ENCODE results near the gene MLLT1.

The MLLT1 gene

DNA sequence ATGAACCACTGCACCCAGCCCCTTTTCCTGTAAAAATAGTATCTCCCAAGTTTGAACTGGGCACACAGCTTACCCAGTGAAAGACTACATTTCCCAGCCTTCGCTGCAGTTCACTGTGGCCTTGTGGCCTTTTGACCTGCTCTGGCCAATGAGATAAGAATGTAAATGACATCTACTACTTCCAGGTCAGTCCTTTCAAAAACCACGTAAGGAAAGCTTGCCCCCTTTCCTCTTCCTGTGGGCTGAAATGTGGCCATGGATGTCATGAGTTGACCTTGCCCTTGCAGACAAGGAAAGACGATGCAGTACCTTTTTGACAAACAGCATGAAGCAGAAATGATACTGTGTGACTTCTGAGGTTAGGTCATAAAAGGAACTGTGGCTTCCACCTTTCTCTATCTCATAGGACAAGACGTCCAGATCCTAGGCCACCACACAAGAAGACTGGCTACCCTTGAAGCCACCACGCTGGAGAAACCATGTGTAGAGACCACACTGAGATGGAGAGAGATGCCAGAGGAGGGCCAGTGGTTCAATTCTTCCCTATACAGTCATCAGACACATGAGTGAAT, 33.7 kb upstream of the MLLT1 start:
- TF ChIP-seq, protein P1, sequence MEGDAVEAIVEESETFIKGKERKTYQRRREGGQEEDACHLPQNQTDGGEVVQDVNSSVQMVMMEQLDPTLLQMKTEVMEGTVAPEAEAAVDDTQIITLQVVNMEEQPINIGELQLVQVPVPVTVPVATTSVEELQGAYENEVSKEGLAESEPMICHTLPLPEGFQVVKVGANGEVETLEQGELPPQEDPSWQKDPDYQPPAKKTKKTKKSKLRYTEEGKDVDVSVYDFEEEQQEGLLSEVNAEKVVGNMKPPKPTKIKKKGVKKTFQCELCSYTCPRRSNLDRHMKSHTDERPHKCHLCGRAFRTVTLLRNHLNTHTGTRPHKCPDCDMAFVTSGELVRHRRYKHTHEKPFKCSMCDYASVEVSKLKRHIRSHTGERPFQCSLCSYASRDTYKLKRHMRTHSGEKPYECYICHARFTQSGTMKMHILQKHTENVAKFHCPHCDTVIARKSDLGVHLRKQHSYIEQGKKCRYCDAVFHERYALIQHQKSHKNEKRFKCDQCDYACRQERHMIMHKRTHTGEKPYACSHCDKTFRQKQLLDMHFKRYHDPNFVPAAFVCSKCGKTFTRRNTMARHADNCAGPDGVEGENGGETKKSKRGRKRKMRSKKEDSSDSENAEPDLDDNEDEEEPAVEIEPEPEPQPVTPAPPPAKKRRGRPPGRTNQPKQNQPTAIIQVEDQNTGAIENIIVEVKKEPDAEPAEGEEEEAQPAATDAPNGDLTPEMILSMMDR (IDR thresholded peaks at IDR 0.05; ENCODE audit: extremely low read depth, missing control alignments): no peak
- no peak for DNase-seq (ENCODE audit: low spot score)

DNA sequence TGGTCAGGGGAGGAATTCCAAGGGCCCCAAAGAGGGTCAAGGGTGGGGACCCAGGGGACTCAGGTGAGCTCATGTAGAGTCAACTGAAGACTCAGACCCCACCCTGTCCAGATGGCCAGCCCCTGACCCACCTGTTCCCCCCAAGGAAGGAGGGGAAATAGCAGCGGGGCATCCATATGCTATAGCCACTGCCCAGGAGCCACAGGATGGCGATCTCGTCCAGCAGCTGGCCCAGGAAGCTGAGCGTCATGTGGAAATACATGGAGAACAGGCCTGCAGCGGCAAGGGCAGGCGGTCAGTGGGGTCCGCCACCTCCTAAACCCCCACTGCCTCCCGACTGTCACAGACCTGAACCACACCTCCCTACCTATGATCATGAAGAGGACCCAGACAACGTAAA, 32.2 kb upstream of the MLLT1 start:
- TF ChIP-seq, protein P1 (IDR thresholded peaks at IDR 0.05; ENCODE audit: extremely low read depth, missing control alignments): no peak
- DNase-seq (ENCODE audit: low spot score): no peak

- DNase-seq (ENCODE audit: low spot score): no peak
- TF ChIP-seq, protein P1 (IDR thresholded peaks at IDR 0.05; ENCODE audit: extremely low read depth, missing control alignments): no peak
Measured at GRCh38 chr19:6298413-6298812, 18.6 kb upstream of the MLLT1 start.

DNA sequence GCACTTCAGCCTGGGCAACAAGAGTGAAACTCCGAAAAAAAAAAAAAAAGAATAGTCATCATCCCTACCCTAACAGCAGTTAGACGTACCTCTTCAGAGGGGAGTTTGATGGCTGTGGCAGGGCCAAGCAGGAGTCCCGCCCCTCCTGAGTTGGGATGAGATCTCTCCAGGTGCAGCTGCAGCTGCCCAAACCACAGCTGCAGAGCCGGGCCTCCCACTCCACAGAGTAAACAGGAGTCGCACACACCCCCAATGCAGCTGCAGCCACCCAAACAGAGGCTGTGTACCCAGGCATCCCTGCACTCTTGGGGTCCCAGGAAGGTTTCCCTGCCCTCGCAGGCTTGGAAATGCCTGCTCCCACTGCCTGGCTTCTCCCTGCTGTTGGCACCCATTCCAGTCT, 17.4 kb upstream of the MLLT1 start:
- TF ChIP-seq, protein P1 (IDR thresholded peaks at IDR 0.05; ENCODE audit: extremely low read depth, missing control alignments): no peak
- no peak for DNase-seq (ENCODE audit: low spot score)

DNA sequence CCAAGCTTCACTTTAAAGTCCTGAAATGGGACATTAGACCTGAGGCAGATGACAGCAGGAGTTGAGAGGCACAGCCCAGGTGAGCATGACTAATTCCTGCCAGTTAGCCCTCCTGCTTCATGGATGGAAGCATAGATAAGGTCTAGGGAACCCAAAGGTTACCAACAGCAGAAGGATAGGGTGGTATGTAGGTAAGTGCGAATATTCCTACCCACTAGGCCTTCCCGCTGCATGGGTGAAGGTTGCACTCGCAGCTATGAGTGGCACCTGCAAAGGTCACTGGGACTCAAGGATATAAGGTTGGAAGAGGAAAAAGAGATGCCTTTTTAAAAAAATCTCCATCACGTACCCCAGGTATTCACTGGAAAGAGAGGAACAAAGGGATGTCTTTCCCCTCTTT, 12.2 kb upstream of the MLLT1 start:
- TF ChIP-seq, protein P1 (IDR thresholded peaks at IDR 0.05; ENCODE audit: extremely low read depth, missing control alignments): no peak
- no peak for DNase-seq (ENCODE audit: low spot score)

GRCh38 chr19:6288737-6289136, 9.0 kb upstream of the MLLT1 start:
- TF ChIP-seq, protein P1 (IDR thresholded peaks at IDR 0.05; ENCODE audit: extremely low read depth, missing control alignments): no peak
- no peak for DNase-seq (ENCODE audit: low spot score)

GRCh38 chr19:6287269-6287885, 7.6 kb upstream of the MLLT1 start:
- DNase-seq (ENCODE audit: low spot score): no peak
- TF ChIP-seq, protein P1 (IDR thresholded peaks at IDR 0.05; ENCODE audit: extremely low read depth, missing control alignments): no peak
